Kidney (tissue), 14 donors: ENCODE measurements around the gene ZNF285. TPM values are rescaled to one million over a fixed set of nuclear protein-coding genes. Genes with fewer than 3 reads are reported as not detected.
"Not testable (repeated sequence)": the region's sequence is repeated elsewhere in the genome, so short reads cannot be mapped to it uniquely, and the experiment has no call there.

Experiments used
- DNase-seq, 5 donors: peaks; one replicate each; pipeline ENCODE4 v3.0.0-alpha.2; 2013 to 2020
- FAIRE-seq: peaks from 2 replicates; lab custom pipeline; 2012; peaks lifted over from hg19 to GRCh38; lab: Jason Lieb, UNC
- H3K27ac ChIP-seq, 2 donors: one replicate each; pipeline ENCODE4 v1.7.0; 2013; ENCODE audit warnings: low read depth in 2 of 2, low read length in 2 of 2, inconsistent platforms in 1 of 2
- H3K27me3 ChIP-seq: one replicate; pipeline ENCODE4 v1.7.1; 2013; ENCODE audit warnings: low read length, inconsistent platforms; ENCODE audit not compliant: control insufficient read depth, insufficient read depth
- H3K36me3 ChIP-seq, 3 donors: one replicate each; pipeline versions ENCODE4 v1.7.0 to v1.7.1; 2013; ENCODE audit warnings: low read length in 3 of 3, control low read depth in 1 of 3, inconsistent platforms in 1 of 3; ENCODE audit not compliant: insufficient read depth in 3 of 3, control insufficient read depth in 2 of 3
- H3K4me1 ChIP-seq, 3 donors: one replicate each; pipeline versions ENCODE4 v1.7.0 to v1.7.1; 2013; ENCODE audit warnings: low read length in 3 of 3, inconsistent platforms in 1 of 3, low read depth in 1 of 3; ENCODE audit not compliant: control insufficient read depth in 2 of 3, insufficient read depth in 2 of 3
- H3K4me3 ChIP-seq, 3 donors: one replicate each; pipeline versions ENCODE4 v1.7.0 to v1.8.1; 2013; ENCODE audit warnings: low read length in 3 of 3, control low read depth in 1 of 3, inconsistent platforms in 1 of 3
- H3K9ac ChIP-seq, 3 donors: one replicate each; pipeline versions ENCODE4 v1.7.0 to v1.7.1; 2013; ENCODE audit warnings: low read length in 3 of 3, control low read depth in 1 of 3, inconsistent platforms in 1 of 3
- H3K9me3 ChIP-seq, 3 donors: one replicate each; pipeline versions ENCODE4 v1.7.0 to v1.7.1; 2013; ENCODE audit warnings: low read length in 3 of 3, control low read depth in 1 of 3, inconsistent platforms in 1 of 3; ENCODE audit not compliant: control insufficient read depth in 2 of 3, insufficient read depth in 1 of 3
- intact Hi-C: fragments of 100-400 bp; cut with DNase I; formaldehyde crosslinking; loops from one replicate; pipeline ENCODE4 v1.11.1; 2022
- polyA plus RNA-seq: library from polyadenylated mRNA; stranded (reverse); fragments of 350-450 nt; fragmentation: Illumina TruSeq; extraction: RNeasy Lipid Tissue Mini Kit (QIAGEN cat#74804); gene quantifications from one replicate; pipeline ENCODE4 v1.2.3, GENCODE V29; 2014; ENCODE audit warnings: low read depth, low replicate concordance; ENCODE audit not compliant: insufficient read depth
- total RNA-seq: library from RNA; stranded (reverse); fragmentation: NEBNext Ultra II Directional; extraction: Animal tissue kit (Norgen Biotek cat#: 25700); gene quantifications from one replicate; pipeline ENCODE4 v1.2.1, GENCODE V29; 2021
- TF ChIP-seq, protein P1 (sequence below): IDR thresholded peaks from 3 replicates; pipeline ENCODE4 v1.5.1; 2012; ENCODE audit warnings: mild to moderate bottlenecking, moderate library complexity, borderline replicate concordance; ENCODE audit not compliant: insufficient read depth; ENCODE audit errors: extremely low read depth
- donor health status: control.
- donor health status: control.
- donor health status: control.
- donor health status: control.
- donor health status: control.
- donor health status: DM: yes; HTN: yes; CAD: no.
- donor health status: Normal renal cell carcinoma (clear cell type).

ZNF285 gene
- total and polyA plus RNA-seq, 2 donors from 2014 or later = 2.8 to 4.9 TPM

DNA sequence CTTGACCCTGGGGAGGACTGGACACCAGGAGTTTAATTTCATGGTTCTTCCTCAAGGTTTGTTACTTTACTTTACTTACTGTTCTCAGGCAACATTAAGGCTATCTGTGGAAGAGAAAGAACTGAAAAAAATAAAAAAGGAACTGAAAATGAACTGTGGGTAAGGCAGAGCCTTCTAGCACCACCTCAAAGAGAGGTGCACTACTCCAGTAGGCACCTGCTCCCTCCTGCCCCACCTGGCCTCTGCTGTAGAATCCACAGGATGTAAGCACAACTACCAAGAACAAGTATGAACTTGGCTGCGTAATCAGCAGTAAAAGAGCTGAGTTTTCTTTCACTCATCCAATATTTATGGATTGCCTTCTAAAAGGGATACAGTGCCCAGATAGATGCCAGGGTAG, 57.2 kb downstream of the ZNF285 start:
- Histone ChIP-seq H3K4me1 (no peaks in the 10 kb centered on the region), H3K9ac (no peak overlapping the region), H3K4me3 (no peak overlapping the region), H3K27ac (no peak overlapping the region), H3K9me3 (peaks cover 0 to 36% (median 7%) of the 10 kb centered on the region in 3 donors), H3K27me3 (no peaks in the 10 kb centered on the region), H3K36me3 (peaks cover 0 to 10% (median 3%) of the 10 kb centered on the region in 3 donors)
- intact Hi-C loops = no loop called here
- TF ChIP-seq, protein P1, sequence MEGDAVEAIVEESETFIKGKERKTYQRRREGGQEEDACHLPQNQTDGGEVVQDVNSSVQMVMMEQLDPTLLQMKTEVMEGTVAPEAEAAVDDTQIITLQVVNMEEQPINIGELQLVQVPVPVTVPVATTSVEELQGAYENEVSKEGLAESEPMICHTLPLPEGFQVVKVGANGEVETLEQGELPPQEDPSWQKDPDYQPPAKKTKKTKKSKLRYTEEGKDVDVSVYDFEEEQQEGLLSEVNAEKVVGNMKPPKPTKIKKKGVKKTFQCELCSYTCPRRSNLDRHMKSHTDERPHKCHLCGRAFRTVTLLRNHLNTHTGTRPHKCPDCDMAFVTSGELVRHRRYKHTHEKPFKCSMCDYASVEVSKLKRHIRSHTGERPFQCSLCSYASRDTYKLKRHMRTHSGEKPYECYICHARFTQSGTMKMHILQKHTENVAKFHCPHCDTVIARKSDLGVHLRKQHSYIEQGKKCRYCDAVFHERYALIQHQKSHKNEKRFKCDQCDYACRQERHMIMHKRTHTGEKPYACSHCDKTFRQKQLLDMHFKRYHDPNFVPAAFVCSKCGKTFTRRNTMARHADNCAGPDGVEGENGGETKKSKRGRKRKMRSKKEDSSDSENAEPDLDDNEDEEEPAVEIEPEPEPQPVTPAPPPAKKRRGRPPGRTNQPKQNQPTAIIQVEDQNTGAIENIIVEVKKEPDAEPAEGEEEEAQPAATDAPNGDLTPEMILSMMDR = no peak
- FAIRE-seq (no peak), DNase-seq (no peak)

DNA sequence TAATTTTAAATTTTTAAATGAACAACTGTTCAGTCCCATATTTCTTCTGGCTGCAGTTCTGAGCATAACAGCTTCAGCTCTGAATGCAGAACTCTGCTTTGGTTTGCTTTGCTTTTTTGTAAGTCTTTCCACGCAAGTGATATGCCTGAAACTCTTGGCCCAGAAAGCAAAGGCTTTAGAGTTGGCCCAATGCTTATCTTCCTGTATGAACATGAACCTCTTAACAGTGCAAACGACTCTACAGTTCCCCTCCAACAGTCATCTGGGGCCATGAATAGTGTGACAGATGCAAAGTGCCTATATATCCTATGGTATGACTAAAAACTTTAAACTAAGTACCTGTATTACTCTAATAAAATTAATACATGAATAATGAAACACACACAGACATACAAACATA, 59.6 kb downstream of the ZNF285 start:
- no peaks in the 10 kb centered on the region for H3K4me1 ChIP-seq
- FAIRE-seq = no peak
- intact Hi-C loops = no loop called here

DNA sequence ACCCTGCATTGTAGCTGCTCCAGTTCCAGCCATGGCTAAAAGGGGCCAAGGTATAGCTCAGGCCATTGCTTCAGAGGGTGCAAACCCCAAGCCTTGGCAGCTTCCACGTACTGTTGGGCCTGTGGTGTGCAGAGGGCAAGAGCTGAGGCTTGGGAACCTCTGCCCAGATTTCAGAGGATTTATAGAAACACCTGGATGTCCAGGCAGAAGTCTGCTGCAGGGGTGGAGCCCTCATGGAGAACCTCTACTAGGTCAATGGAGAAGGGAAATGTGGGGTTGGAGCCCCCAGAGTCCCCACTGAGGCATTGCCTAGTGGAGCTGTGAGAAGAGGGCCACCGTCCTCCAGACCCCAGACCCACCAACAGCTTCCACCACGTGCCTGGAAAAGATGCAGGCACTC, 66.8 kb downstream of the ZNF285 start:
- H3K9me3 ChIP-seq = peaks cover 10 to 50% (median 29%) of the 10 kb centered on the region in 3 donors
- intact Hi-C loops, DNase-seq, H3K27ac ChIP-seq, H3K4me1 ChIP-seq, H3K9ac ChIP-seq, FAIRE-seq, H3K4me3 ChIP-seq, H3K27me3 ChIP-seq: not testable (repeated sequence)
- peaks cover 20 to 68% (median 40%) of the 10 kb centered on the region in 3 donors for H3K36me3 ChIP-seq

More for the DNA sequence above, 59.6 kb downstream of the ZNF285 start:
- DNase-seq = no peak
- Histone ChIP-seq H3K9ac (no peak overlapping the region), H3K36me3 (peaks cover 3 to 17% (median 4%) of the 10 kb centered on the region in 3 donors), H3K27ac (no peak overlapping the region), H3K9me3 (peaks cover 0 to 26% (median 6%) of the 10 kb centered on the region in 3 donors), H3K4me3 (no peak overlapping the region), H3K27me3 (no peaks in the 10 kb centered on the region)
- TF ChIP-seq, protein P1 = no peak

Other genes starting within 250 kb of the ZNF285 start
- 29.3 TPM for gene ZNF226, start 236.5 kb downstream of the ZNF285 start, total RNA-seq
- 27.4 TPM for gene ZNF226, start 236.5 kb downstream of the ZNF285 start, polyA plus RNA-seq
- 22.3 TPM for gene ZNF227, start 189.1 kb downstream of the ZNF285 start, total RNA-seq
- 5.0 TPM for gene ZNF227, start 189.1 kb downstream of the ZNF285 start, polyA plus RNA-seq
- gene ZNF233, start 141.7 kb downstream of the ZNF285 start, total RNA-seq = 1.9 TPM
- 2.5 TPM for gene ZNF233, start 141.7 kb downstream of the ZNF285 start, polyA plus RNA-seq
- 9.4 TPM for gene ZNF235, start 96.6 kb downstream of the ZNF285 start, total RNA-seq
- gene ZNF235, start 96.6 kb downstream of the ZNF285 start, polyA plus RNA-seq = 3.0 TPM
- 8.5 TPM for gene ZNF112, start 44.9 kb downstream of the ZNF285 start, total RNA-seq
- 3.4 TPM for gene ZNF112, start 44.9 kb downstream of the ZNF285 start, polyA plus RNA-seq
- gene ZNF229, start 46.9 kb upstream of the ZNF285 start, total RNA-seq = 8.4 TPM
- 2.0 TPM for gene ZNF229, start 46.9 kb upstream of the ZNF285 start, polyA plus RNA-seq
- 10.3 TPM for gene ZNF180, start 98.9 kb upstream of the ZNF285 start, total RNA-seq
- 3.4 TPM for gene ZNF180, start 98.9 kb upstream of the ZNF285 start, polyA plus RNA-seq
- gene CEACAM20, start 128.1 kb upstream of the ZNF285 start, total RNA-seq = not detected
- gene CEACAM20, start 128.1 kb upstream of the ZNF285 start, polyA plus RNA-seq = not detected
- not detected for gene IGSF23, start 212.0 kb upstream of the ZNF285 start, total RNA-seq
- gene IGSF23, start 212.0 kb upstream of the ZNF285 start, polyA plus RNA-seq = not detected
- gene PVR, start 242.3 kb upstream of the ZNF285 start, total RNA-seq = 36.4 TPM
- 20.7 TPM for gene PVR, start 242.3 kb upstream of the ZNF285 start, polyA plus RNA-seq